ENCODE measurements around the gene ZNF559.
"Not testable (repeated sequence)": the region's sequence is repeated elsewhere in the genome, so short reads cannot be mapped to it uniquely, and the experiment has no call there.

ZNF559 gene

DNA sequence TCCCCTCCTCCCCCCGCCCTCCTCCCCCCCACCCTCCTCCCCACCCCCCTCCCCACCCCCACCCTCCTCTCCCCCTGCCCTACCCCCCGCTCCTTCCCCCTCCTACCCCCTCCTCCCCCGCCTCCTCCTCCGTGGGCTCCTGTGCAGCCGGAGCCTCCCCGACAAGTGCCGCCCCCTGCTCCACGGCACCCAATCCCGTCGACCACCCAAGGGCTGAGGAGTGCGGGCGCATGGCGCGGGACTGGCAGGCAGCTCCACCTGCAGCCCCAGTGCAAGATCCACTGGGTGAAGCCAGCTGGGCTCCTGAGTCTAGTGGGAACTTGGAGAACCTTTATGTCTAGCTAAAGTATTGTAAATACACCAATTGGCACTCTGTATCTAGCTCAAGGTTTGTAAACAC is 2.2 kb upstream of the ZNF559 start:
- H3K27me3 ChIP-seq (ENCODE audit: control insufficient read depth, insufficient read depth, low read length); H3K9ac ChIP-seq (ENCODE audit: low read depth, low read length); H3K4me1 ChIP-seq (ENCODE audit: control insufficient read depth, insufficient read depth, low read length); H3K36me3 ChIP-seq (ENCODE audit: control insufficient read depth, insufficient read depth, low read length); H3K4me3 ChIP-seq (ENCODE audit: low read depth, low read length); H3K9me3 ChIP-seq (ENCODE audit: control insufficient read depth, insufficient read depth, low read length): not testable (repeated sequence)

DNA sequence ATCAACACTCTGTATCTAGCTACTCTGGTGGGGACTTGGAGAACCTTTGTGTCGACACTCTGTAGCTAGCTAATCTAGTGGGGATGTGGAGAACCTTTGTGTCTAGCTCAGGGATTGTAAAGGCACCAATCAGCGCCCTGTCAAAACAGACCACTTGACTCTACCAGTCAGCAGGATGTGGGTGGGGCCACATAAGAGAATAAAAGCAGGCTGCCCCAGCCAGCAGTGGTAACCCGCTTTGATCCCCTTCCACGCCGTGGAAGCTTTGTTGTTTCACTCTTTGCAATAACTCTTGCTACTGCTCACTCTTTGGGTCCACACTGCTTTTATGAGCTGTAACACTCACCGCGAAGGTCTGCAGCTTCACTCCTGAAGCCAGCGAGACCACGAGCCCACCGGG is 1.8 kb upstream of the ZNF559 start:
- H3K36me3 ChIP-seq (ENCODE audit: control insufficient read depth, insufficient read depth, low read length); H3K4me1 ChIP-seq (ENCODE audit: control insufficient read depth, insufficient read depth, low read length); H3K9me3 ChIP-seq (ENCODE audit: control insufficient read depth, insufficient read depth, low read length); H3K4me3 ChIP-seq (ENCODE audit: low read depth, low read length); H3K9ac ChIP-seq (ENCODE audit: low read depth, low read length); H3K27me3 ChIP-seq (ENCODE audit: control insufficient read depth, insufficient read depth, low read length): not testable (repeated sequence)

DNA sequence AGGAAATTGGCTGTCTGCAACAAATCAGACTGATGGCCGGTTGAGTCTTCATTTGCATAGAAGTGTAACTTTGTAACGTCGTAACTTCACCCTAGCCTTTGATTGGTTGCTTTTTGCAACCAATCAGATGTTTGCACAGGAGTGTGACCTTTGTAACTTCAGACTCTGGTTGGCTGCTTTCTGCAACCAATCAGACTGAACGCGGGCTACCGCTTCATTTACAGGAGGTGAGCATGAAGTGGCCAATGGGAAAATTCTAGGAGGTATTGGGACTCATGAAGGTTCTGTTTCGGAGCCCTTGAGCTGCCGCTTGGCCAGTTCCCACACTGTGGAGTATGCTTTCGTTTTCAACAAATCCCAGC is 441 bp upstream of the ZNF559 start:
- H3K36me3 ChIP-seq (ENCODE audit: control insufficient read depth, insufficient read depth, low read length) = peaks cover 2% of the 10 kb centered on the region
- H3K9me3 ChIP-seq (ENCODE audit: control insufficient read depth, insufficient read depth, low read length) = peaks cover 2% of the 10 kb centered on the region
- no peaks in the 10 kb centered on the region for H3K4me1 ChIP-seq (ENCODE audit: control insufficient read depth, insufficient read depth, low read length)
- H3K27me3 ChIP-seq (ENCODE audit: control insufficient read depth, insufficient read depth, low read length) = no peaks in the 10 kb centered on the region
- peak overlapping the region; percentile 58 for H3K4me3 ChIP-seq (ENCODE audit: low read depth, low read length)
- H3K9ac ChIP-seq (ENCODE audit: low read depth, low read length) = peak overlapping the region; percentile 32

- Histone ChIP-seq H3K9ac (ENCODE audit: low read depth, low read length) (peak overlapping the region; percentile 87), H3K4me3 (ENCODE audit: low read depth, low read length) (peak overlapping the region; percentile 58), H3K9me3 (ENCODE audit: control insufficient read depth, insufficient read depth, low read length) (peaks cover 8% of the 10 kb centered on the region), H3K27me3 (ENCODE audit: control insufficient read depth, insufficient read depth, low read length) (no peaks in the 10 kb centered on the region), H3K36me3 (ENCODE audit: control insufficient read depth, insufficient read depth, low read length) (peaks cover 3% of the 10 kb centered on the region), H3K4me1 (ENCODE audit: control insufficient read depth, insufficient read depth, low read length) (no peaks in the 10 kb centered on the region)
These were observed 594 bp downstream of the ZNF559 start for GRCh38 chr19:9324584-9324962.

DNA sequence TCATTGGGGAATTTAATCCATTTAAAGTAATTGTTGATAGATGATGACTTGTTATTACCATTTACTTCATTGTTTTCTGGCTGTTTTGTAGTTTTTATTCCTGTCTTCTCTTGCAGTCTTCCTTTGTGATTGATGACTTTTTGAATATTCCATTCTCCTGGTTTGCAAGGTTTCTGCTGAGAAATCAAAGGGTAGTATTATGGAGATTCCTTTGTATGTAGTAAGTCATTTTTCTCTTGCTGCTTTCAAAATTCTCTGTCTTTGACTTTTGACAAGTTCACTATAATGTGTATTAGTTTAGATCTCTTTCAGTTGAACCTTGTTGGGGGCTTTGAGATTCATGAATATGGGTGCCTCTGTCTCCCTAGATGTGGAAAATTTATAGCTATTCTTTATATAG is 6.0 kb downstream of the ZNF559 start:
- H3K36me3 ChIP-seq (ENCODE audit: control insufficient read depth, insufficient read depth, low read length) = peaks cover 3% of the 10 kb centered on the region
- H3K9me3 ChIP-seq (ENCODE audit: control insufficient read depth, insufficient read depth, low read length) = peaks cover 22% of the 10 kb centered on the region
- no peak overlapping the region for H3K4me3 ChIP-seq (ENCODE audit: low read depth, low read length)
- H3K9ac ChIP-seq (ENCODE audit: low read depth, low read length) = no peak overlapping the region
- no peaks in the 10 kb centered on the region for H3K27me3 ChIP-seq (ENCODE audit: control insufficient read depth, insufficient read depth, low read length)
- H3K4me1 ChIP-seq (ENCODE audit: control insufficient read depth, insufficient read depth, low read length) = no peaks in the 10 kb centered on the region

DNA sequence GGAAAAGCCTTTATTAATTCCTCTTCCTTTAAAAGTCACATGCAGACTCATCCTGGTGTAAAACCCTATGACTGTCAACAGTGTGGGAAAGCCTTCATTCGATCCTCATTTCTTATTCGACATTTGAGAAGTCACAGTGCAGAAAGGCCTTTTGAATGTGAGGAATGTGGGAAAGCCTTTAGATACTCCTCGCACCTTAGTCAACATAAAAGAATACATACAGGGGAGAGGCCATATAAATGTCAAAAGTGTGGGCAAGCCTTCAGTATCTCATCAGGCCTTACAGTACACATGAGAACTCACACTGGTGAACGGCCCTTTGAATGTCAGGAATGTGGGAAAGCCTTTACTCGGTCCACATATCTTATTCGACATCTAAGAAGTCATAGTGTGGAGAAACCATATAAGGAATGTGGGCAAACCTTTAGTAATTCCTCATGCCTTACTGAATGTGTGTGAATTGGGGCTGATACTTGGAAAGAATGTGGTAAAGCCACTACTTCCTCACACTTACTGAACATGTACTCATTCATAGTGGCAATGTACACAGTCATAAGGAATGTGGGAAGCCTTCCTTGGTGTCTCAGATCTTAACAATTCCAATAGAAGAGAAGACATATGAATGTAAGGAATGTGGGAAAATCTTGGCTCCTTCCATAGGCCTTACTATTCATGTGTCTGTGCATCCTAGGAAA is 18.8 kb downstream of the ZNF559 start:
- Histone ChIP-seq H3K9me3 (ENCODE audit: control insufficient read depth, insufficient read depth, low read length) (peaks cover 56% of the 10 kb centered on the region), H3K4me1 (ENCODE audit: control insufficient read depth, insufficient read depth, low read length) (no peaks in the 10 kb centered on the region), H3K27me3 (ENCODE audit: control insufficient read depth, insufficient read depth, low read length) (no peaks in the 10 kb centered on the region), H3K36me3 (ENCODE audit: control insufficient read depth, insufficient read depth, low read length) (peaks cover 20% of the 10 kb centered on the region), H3K9ac (ENCODE audit: low read depth, low read length) (no peak overlapping the region), H3K4me3 (ENCODE audit: low read depth, low read length) (no peak overlapping the region)

DNA sequence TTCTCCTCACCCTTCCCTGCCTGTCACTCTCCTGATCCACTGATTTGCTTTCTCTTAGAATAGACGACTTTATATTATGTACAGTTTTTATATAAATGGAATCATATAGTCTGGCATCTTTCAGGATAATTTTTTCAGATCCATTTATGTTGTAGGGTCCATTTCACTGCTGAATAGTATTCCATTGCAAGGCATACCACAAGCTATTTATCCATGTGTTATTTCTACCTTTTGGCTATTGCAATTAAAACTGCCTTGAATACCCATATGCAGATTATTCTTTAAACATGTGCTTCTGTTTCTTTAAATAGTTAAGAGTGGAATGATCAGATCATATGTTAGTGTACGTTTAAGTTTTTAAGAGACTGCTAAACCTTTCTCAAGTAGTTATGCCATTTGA is 21.0 kb downstream of the ZNF559 start:
- Histone ChIP-seq H3K9me3 (ENCODE audit: control insufficient read depth, insufficient read depth, low read length) (peaks cover 41% of the 10 kb centered on the region), H3K4me1 (ENCODE audit: control insufficient read depth, insufficient read depth, low read length) (no peaks in the 10 kb centered on the region), H3K4me3 (ENCODE audit: low read depth, low read length) (no peak overlapping the region), H3K36me3 (ENCODE audit: control insufficient read depth, insufficient read depth, low read length) (peaks cover 15% of the 10 kb centered on the region), H3K27me3 (ENCODE audit: control insufficient read depth, insufficient read depth, low read length) (no peaks in the 10 kb centered on the region), H3K9ac (ENCODE audit: low read depth, low read length) (no peak overlapping the region)

GRCh38 chr19:9348253-9348652 is 24.3 kb downstream of the ZNF559 start:
- Histone ChIP-seq H3K9me3 (ENCODE audit: control insufficient read depth, insufficient read depth, low read length) (peaks cover 28% of the 10 kb centered on the region), H3K4me3 (ENCODE audit: low read depth, low read length) (no peak overlapping the region), H3K9ac (ENCODE audit: low read depth, low read length) (no peak overlapping the region), H3K36me3 (ENCODE audit: control insufficient read depth, insufficient read depth, low read length) (peaks cover under 1% of the 10 kb centered on the region), H3K27me3 (ENCODE audit: control insufficient read depth, insufficient read depth, low read length) (no peaks in the 10 kb centered on the region), H3K4me1 (ENCODE audit: control insufficient read depth, insufficient read depth, low read length) (no peaks in the 10 kb centered on the region)

GRCh38 chr19:9348671-9349070 is 24.7 kb downstream of the ZNF559 start:
- Histone ChIP-seq H3K4me1 (ENCODE audit: control insufficient read depth, insufficient read depth, low read length) (no peaks in the 10 kb centered on the region), H3K4me3 (ENCODE audit: low read depth, low read length) (no peak overlapping the region), H3K9ac (ENCODE audit: low read depth, low read length) (no peak overlapping the region), H3K36me3 (ENCODE audit: control insufficient read depth, insufficient read depth, low read length) (no peaks in the 10 kb centered on the region), H3K27me3 (ENCODE audit: control insufficient read depth, insufficient read depth, low read length) (no peaks in the 10 kb centered on the region), H3K9me3 (ENCODE audit: control insufficient read depth, insufficient read depth, low read length) (peaks cover 24% of the 10 kb centered on the region)

DNA sequence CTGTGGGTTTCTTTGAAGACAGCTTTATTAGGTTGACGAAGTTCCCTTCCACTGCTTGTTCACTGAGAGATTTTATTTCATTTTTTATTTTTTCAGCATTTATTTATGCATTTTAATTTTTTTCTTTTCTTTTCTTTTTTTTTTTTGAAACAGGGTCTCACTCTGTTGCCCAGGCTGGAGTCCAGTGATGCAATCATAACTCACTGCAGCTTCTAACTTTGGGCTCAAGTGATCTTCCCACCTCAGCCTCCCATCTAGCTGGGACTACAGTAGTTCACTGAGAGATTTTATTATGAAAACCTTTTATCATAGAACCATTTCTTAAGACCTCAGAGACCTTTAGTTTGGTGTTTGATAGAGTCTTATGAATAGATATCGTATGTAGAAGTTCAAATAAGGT is 28.5 kb downstream of the ZNF559 start:
- no peaks in the 10 kb centered on the region for H3K4me1 ChIP-seq (ENCODE audit: control insufficient read depth, insufficient read depth, low read length)
- no peak overlapping the region for H3K9ac ChIP-seq (ENCODE audit: low read depth, low read length)
- no peaks in the 10 kb centered on the region for H3K27me3 ChIP-seq (ENCODE audit: control insufficient read depth, insufficient read depth, low read length)
- peaks cover 9% of the 10 kb centered on the region for H3K9me3 ChIP-seq (ENCODE audit: control insufficient read depth, insufficient read depth, low read length)
- H3K36me3 ChIP-seq (ENCODE audit: control insufficient read depth, insufficient read depth, low read length) = no peaks in the 10 kb centered on the region
- H3K4me3 ChIP-seq (ENCODE audit: low read depth, low read length) = no peak overlapping the region

- no peaks in the 10 kb centered on the region for H3K27me3 ChIP-seq (ENCODE audit: control insufficient read depth, insufficient read depth, low read length)
- no peaks in the 10 kb centered on the region for H3K4me1 ChIP-seq (ENCODE audit: control insufficient read depth, insufficient read depth, low read length)
- H3K4me3 ChIP-seq (ENCODE audit: low read depth, low read length) = no peak overlapping the region
- H3K36me3 ChIP-seq (ENCODE audit: control insufficient read depth, insufficient read depth, low read length) = no peaks in the 10 kb centered on the region
- peaks cover 12% of the 10 kb centered on the region for H3K9me3 ChIP-seq (ENCODE audit: control insufficient read depth, insufficient read depth, low read length)
- H3K9ac ChIP-seq (ENCODE audit: low read depth, low read length) = no peak overlapping the region
These were observed 29.0 kb downstream of the ZNF559 start for GRCh38 chr19:9353011-9353410.

GRCh38 chr19:9354651-9355050 is 30.7 kb downstream of the ZNF559 start:
- no peak overlapping the region for H3K4me3 ChIP-seq (ENCODE audit: low read depth, low read length)
- no peaks in the 10 kb centered on the region for H3K36me3 ChIP-seq (ENCODE audit: control insufficient read depth, insufficient read depth, low read length)
- H3K4me1 ChIP-seq (ENCODE audit: control insufficient read depth, insufficient read depth, low read length) = no peaks in the 10 kb centered on the region
- peaks cover 16% of the 10 kb centered on the region for H3K9me3 ChIP-seq (ENCODE audit: control insufficient read depth, insufficient read depth, low read length)
- no peak overlapping the region for H3K9ac ChIP-seq (ENCODE audit: low read depth, low read length)
- no peaks in the 10 kb centered on the region for H3K27me3 ChIP-seq (ENCODE audit: control insufficient read depth, insufficient read depth, low read length)
